ENCODE results near the gene HS3ST5. TPM values are rescaled to one million over a fixed set of nuclear protein-coding genes. Genes with fewer than 3 reads are reported as not detected.

HS3ST5 gene
- total and polyA plus RNA-seq, 4 donors, result not detected

DNA sequence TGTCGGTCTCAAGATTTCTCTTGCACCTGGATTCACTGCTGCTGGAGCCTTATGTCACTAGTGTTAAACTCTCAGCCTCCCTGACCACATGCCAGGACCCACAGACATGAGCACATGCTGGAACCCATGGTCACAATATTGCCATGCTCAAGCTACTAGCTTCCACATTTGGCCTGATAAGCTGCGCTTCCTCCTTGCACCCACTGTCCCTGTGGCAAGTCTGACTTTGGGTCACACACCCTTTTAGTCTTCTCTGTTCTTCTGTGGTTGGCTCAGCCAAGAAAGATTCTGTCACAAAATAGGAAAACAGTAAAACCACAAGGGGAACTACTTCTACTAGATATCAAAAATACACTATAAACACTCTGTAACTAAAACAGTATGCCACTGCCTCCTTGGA is 303.0 kb downstream of the HS3ST5 start:
- Histone ChIP-seq H3K4me3 (ENCODE audit: low read depth in 1 of 3, low read length in 3 of 3) (no peak overlapping the region), H3K9me3 (ENCODE audit: control insufficient read depth in 4 of 4, low read length in 3 of 4) (no peaks in the 10 kb centered on the region), H3K4me1 (ENCODE audit: control insufficient read depth in 4 of 4, insufficient read depth in 4 of 4, low read length in 3 of 4) (no peaks in the 10 kb centered on the region), H3K36me3 (ENCODE audit: control insufficient read depth in 4 of 4, insufficient read depth in 3 of 4, low read depth in 1 of 4, low read length in 3 of 4) (no peaks in the 10 kb centered on the region), H3K27me3 (ENCODE audit: control insufficient read depth in 4 of 4, insufficient read depth in 4 of 4, low read length in 3 of 4) (no peaks in the 10 kb centered on the region), H3K9ac (ENCODE audit: low read depth in 1 of 2, low read length in 2 of 2) (no peak overlapping the region), H3K27ac (ENCODE audit: low read depth in 1 of 2, low read length in 2 of 2) (no peak overlapping the region)
- TF ChIP-seq REST (IDR thresholded peaks at IDR 0.05), result no peak
- TF ChIP-seq, protein P1, sequence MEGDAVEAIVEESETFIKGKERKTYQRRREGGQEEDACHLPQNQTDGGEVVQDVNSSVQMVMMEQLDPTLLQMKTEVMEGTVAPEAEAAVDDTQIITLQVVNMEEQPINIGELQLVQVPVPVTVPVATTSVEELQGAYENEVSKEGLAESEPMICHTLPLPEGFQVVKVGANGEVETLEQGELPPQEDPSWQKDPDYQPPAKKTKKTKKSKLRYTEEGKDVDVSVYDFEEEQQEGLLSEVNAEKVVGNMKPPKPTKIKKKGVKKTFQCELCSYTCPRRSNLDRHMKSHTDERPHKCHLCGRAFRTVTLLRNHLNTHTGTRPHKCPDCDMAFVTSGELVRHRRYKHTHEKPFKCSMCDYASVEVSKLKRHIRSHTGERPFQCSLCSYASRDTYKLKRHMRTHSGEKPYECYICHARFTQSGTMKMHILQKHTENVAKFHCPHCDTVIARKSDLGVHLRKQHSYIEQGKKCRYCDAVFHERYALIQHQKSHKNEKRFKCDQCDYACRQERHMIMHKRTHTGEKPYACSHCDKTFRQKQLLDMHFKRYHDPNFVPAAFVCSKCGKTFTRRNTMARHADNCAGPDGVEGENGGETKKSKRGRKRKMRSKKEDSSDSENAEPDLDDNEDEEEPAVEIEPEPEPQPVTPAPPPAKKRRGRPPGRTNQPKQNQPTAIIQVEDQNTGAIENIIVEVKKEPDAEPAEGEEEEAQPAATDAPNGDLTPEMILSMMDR (IDR thresholded peaks at IDR 0.05; ENCODE audit: low read depth, low read length, missing input control), result no peak
- TF ChIP-seq TAF1 (conservative IDR thresholded peaks at IDR 0.05), result no peak
- TF ChIP-seq MAX (IDR thresholded peaks at IDR 0.05), result no peak
- no peak for TF ChIP-seq FOXA2 (IDR thresholded peaks at IDR 0.05)
- TF ChIP-seq HNF4A (conservative IDR thresholded peaks at IDR 0.05), result no peak
- TF ChIP-seq HNF4G (IDR thresholded peaks at IDR 0.05), result no peak
- TF ChIP-seq, protein P2, sequence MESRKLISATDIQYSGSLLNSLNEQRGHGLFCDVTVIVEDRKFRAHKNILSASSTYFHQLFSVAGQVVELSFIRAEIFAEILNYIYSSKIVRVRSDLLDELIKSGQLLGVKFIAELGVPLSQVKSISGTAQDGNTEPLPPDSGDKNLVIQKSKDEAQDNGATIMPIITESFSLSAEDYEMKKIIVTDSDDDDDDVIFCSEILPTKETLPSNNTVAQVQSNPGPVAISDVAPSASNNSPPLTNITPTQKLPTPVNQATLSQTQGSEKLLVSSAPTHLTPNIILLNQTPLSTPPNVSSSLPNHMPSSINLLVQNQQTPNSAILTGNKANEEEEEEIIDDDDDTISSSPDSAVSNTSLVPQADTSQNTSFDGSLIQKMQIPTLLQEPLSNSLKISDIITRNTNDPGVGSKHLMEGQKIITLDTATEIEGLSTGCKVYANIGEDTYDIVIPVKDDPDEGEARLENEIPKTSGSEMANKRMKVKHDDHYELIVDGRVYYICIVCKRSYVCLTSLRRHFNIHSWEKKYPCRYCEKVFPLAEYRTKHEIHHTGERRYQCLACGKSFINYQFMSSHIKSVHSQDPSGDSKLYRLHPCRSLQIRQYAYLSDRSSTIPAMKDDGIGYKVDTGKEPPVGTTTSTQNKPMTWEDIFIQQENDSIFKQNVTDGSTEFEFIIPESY (IDR thresholded peaks at IDR 0.05), result no peak
- no peak for TF ChIP-seq NR2F2 (IDR thresholded peaks at IDR 0.05)
- no peak for DNase-seq (ENCODE audit: low spot score)
- 96% methylated on average over 2 of the region's 2 CpGs for WGBS

DNA sequence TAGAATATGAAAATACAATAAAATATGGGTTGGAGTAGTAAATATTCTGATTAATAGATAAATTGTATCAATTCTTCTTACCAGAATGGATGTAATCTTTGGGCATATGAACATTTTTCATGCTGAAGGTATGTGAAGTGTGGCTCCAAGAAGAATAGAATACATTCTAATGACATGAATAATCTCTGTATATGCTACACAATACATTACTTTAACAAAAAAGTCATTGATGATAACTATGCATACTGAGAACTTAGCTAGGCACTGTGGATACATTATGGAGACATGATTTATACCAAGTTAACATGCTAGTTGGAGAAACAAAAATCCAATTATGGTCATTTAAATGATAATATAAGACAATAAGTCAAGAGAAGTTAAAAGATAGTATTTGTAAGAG is 309.2 kb downstream of the HS3ST5 start:
- Histone ChIP-seq H3K27ac (ENCODE audit: low read depth in 1 of 2, low read length in 2 of 2) (no peak overlapping the region), H3K4me3 (ENCODE audit: low read depth in 1 of 3, low read length in 3 of 3) (no peak overlapping the region), H3K9ac (ENCODE audit: low read depth in 1 of 2, low read length in 2 of 2) (no peak overlapping the region), H3K9me3 (ENCODE audit: control insufficient read depth in 4 of 4, low read length in 3 of 4) (no peaks in the 10 kb centered on the region), H3K4me1 (ENCODE audit: control insufficient read depth in 4 of 4, insufficient read depth in 4 of 4, low read length in 3 of 4) (no peaks in the 10 kb centered on the region), H3K27me3 (ENCODE audit: control insufficient read depth in 4 of 4, insufficient read depth in 4 of 4, low read length in 3 of 4) (no peaks in the 10 kb centered on the region), H3K36me3 (ENCODE audit: control insufficient read depth in 4 of 4, insufficient read depth in 3 of 4, low read depth in 1 of 4, low read length in 3 of 4) (no peaks in the 10 kb centered on the region)
- TF ChIP-seq RXRA (IDR thresholded peaks at IDR 0.05) (no peak), MAX (IDR thresholded peaks at IDR 0.05) (no peak), EGR1 (IDR thresholded peaks at IDR 0.05; ENCODE audit: low read depth in 2 of 2) (no peak), JUND (IDR thresholded peaks at IDR 0.05) (no peak), REST (IDR thresholded peaks at IDR 0.05) (no peak), FOXA2 (IDR thresholded peaks at IDR 0.05) (no peak), TAF1 (conservative IDR thresholded peaks at IDR 0.05) (no peak), GABPA (IDR thresholded peaks at IDR 0.05 in 1 of 2, conservative IDR thresholded peaks at IDR 0.05 in 1 of 2) (no peak), NR2F2 (IDR thresholded peaks at IDR 0.05) (no peak), SP1 (IDR thresholded peaks at IDR 0.05) (no peak), HNF4G (IDR thresholded peaks at IDR 0.05) (no peak)
- TF ChIP-seq, protein P2 (IDR thresholded peaks at IDR 0.05), result no peak
- TF ChIP-seq, protein P1 (IDR thresholded peaks at IDR 0.05; ENCODE audit: low read depth, low read length, missing input control), result no peak
- DNase-seq (ENCODE audit: low spot score), result no peak
